Heart left ventricle (tissue), 16 donors: ENCODE measurements around the gene EXOC4. TPM values are rescaled to one million over a fixed set of nuclear protein-coding genes. Genes with fewer than 3 reads are reported as not detected.
"Not testable (repeated sequence)": the region's sequence is repeated elsewhere in the genome, so short reads cannot be mapped to it uniquely, and the experiment has no call there.

Experiments used
- ATAC-seq, 4 donors: fragments of 200-7000 bp; cut with Tn5 transposase; one replicate each; pipeline ENCODE4 v1.9.1; 2020 to 2022; ENCODE audit warnings: moderate library complexity in 4 of 4, mild to moderate bottlenecking in 3 of 4, moderate number of reproducible peaks in 1 of 4
- DNase-seq, 5 donors: peaks; one replicate each; pipeline ENCODE4 v3.0.0-alpha.2; 2020
- H3K27ac ChIP-seq, 12 donors: fragments of 200-600 bp; sonication (generic) in 4 of 12; one replicate each; pipeline versions ENCODE4 v1.5.0 to v1.8.0; 2016 to 2022; ENCODE audit warnings: mild to moderate bottlenecking in 2 of 12
- H3K27me3 ChIP-seq, 9 donors: fragments of 200-600 bp; sonication (generic) in 2 of 9; one replicate each; pipeline versions ENCODE4 v1.5.1 to v1.8.0; 2016 to 2022; ENCODE audit warnings: mild to moderate bottlenecking in 3 of 9
- H3K36me3 ChIP-seq, 9 donors: fragments of 200-600 bp; sonication (generic) in 2 of 9; one replicate each; pipeline versions ENCODE4 v1.5.0 to v1.8.0; 2018 to 2022; ENCODE audit warnings: mild to moderate bottlenecking in 2 of 9
- H3K4me1 ChIP-seq, 12 donors: fragments of 200-600 bp; sonication (generic) in 4 of 12; one replicate each; pipeline versions ENCODE4 v1.5.0 to v1.8.0; 2016 to 2022; ENCODE audit warnings: mild to moderate bottlenecking in 3 of 12
- H3K4me3 ChIP-seq, 12 donors: fragments of 200-600 bp; sonication (generic) in 4 of 12; one replicate each; pipeline versions ENCODE4 v1.5.0 to v1.8.0; 2017 to 2022; ENCODE audit warnings: mild to moderate bottlenecking in 9 of 12, moderate library complexity in 4 of 12
- H3K9me3 ChIP-seq, 12 donors: fragments of 200-600 bp; sonication (generic) in 4 of 12; one replicate each; pipeline versions ENCODE4 v1.5.0 to v1.8.0; 2016 to 2022; ENCODE audit warnings: mild to moderate bottlenecking in 1 of 12
- POLR2A ChIP-seq, 2 donors: fragments of 450-650 bp; IDR thresholded peaks; one replicate each; pipeline ENCODE4 v1.6.1; 2017; ENCODE audit warnings: antibody characterized with exemption in 2 of 2, mild to moderate bottlenecking in 2 of 2, moderate library complexity in 2 of 2
- WGBS, 4 donors: extraction: QIAGEN DNeasy Blood & Tissue Kit in 2 of 4; methylation state at CpG; one replicate each; pipeline versions ENCODE4 v1.1.5 to v1.1.7; 2013 to 2018; 5-methylcytosine and 5-hydroxymethylcytosine counted together
- intact Hi-C, 10 donors: fragments of 100-400 bp; cut with DNase I; formaldehyde crosslinking; loops; one replicate each; pipeline versions ENCODE4 v1.11.1 to v1.14.2; 2022
- polyA plus RNA-seq, 2 donors: library from polyadenylated mRNA; stranded (reverse); fragments of 200-250 nt; gene quantifications; one replicate each; pipeline ENCODE4 v1.2.3, GENCODE V29; 2013
- total RNA-seq, 9 donors: library from RNA; depleted of rRNA in 2 of 9; stranded (reverse); fragments of >200 nt in 2 of 9; fragmentation: NEBNext Ultra II Directional in 3 of 9; extraction: Animal tissue kit (Norgen Biotek cat#: 25700) in 3 of 9; gene quantifications; one replicate each; pipeline versions ENCODE4 v1.1.0 to v1.2.4, GENCODE V29; 2016 to 2023
- TF ChIP-seq, protein P1 (sequence below), 12 donors: fragments of 200-600 bp; sonication (generic) in 4 of 12; IDR thresholded peaks; one replicate each; pipeline versions ENCODE4 v1.5.0 to v1.8.0; 2018 to 2022; ENCODE audit warnings: antibody characterized with exemption in 12 of 12, mild to moderate bottlenecking in 5 of 12
- donor health status: ischemic (EF 13 %, LVEDD 7.1; RV severe dilation, severe dysfunction).
- donor health status: healthy with polysubstance abuse.
- donor health status: DM: no; HTN: yes; CAD: no.
- donor health status: DM: no; HTN: no; CAD: no.
- donor health status: ischemic (EF 25% LVEDD 6.9; RV normal size, moderate dysfunction).
- donor health status: ischemic (EF 25% LVEDD 5.7; RV mildly dilated, moderate dysfunction).
- donor health status: healthy.
- donor health status: DM: yes; HTN: yes; CAD: no.
- donor health status: ischemic (EF 35%, LVEDD 5.7; RV mildly dilated, moderate dysfunction).
- donor health status: nonischemic (EF 11% LVEDD 7.7; RV severe dilation, severe dysfunction).
- donor health status: DM: yes; HTN: yes; CAD: no.
- donor health status: PGD.
- donor health status: ischemic (EF 29% LVEDD 5.4; RV normal size, mild dysfunction).
- donor health status: nonischemic (EF 23%, LVEDD 6.1; RV moderate dilation, normal function).

EXOC4 gene
- total and polyA plus RNA-seq, 11 donors = 8.8 to 61.2 (median 33.8) TPM

- Histone ChIP-seq H3K27ac (no peak overlapping the region), H3K4me3 (no peak overlapping the region), H3K4me1 (peaks cover 0 to 7% (median 2%) of the 10 kb centered on the region in 12 donors), H3K9me3 (no peaks in the 10 kb centered on the region), H3K36me3 (peaks cover 0 to 17% (median 11%) of the 10 kb centered on the region in 9 donors), H3K27me3 (no peaks in the 10 kb centered on the region)
- TF ChIP-seq, protein P1, sequence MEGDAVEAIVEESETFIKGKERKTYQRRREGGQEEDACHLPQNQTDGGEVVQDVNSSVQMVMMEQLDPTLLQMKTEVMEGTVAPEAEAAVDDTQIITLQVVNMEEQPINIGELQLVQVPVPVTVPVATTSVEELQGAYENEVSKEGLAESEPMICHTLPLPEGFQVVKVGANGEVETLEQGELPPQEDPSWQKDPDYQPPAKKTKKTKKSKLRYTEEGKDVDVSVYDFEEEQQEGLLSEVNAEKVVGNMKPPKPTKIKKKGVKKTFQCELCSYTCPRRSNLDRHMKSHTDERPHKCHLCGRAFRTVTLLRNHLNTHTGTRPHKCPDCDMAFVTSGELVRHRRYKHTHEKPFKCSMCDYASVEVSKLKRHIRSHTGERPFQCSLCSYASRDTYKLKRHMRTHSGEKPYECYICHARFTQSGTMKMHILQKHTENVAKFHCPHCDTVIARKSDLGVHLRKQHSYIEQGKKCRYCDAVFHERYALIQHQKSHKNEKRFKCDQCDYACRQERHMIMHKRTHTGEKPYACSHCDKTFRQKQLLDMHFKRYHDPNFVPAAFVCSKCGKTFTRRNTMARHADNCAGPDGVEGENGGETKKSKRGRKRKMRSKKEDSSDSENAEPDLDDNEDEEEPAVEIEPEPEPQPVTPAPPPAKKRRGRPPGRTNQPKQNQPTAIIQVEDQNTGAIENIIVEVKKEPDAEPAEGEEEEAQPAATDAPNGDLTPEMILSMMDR (IDR thresholded peaks at IDR 0.05) = no peak
- TF ChIP-seq POLR2A (IDR thresholded peaks at IDR 0.05) = no peak
- ATAC-seq = no peak
- intact Hi-C loops = no loop called here
- DNase-seq = no peak
- WGBS, 4 donors = 81 to 90% (median 85%) methylated on average over 6 of the region's 6 CpGs
These were observed 62.6 kb downstream of the EXOC4 start for GRCh38 chr7:133315332-133316040.

DNA sequence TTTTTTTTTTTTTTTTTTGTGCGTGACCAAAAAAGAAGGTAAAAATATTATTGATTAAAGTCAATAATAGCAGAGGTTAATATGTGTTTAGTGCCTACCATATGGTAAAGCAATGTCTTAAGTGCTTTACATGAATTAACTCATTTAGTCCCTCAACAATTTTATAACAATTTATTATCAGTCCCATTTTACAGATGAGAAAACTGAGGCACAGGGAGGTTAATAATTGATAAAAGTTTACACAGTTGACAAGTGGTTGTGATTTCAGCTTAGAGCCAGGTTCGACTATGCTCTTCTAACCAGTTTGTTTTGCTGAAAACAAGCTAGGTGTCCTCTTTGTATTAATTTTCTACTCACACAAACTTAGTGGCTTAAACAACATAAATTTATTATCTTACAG is 67.0 kb downstream of the EXOC4 start:
- intact Hi-C loops = no loop called here
- peaks cover 0 to 30% (median 15%) of the 10 kb centered on the region in 9 donors for H3K36me3 ChIP-seq
- ATAC-seq = no peak
- peaks cover 0 to 7% (median under 1%) of the 10 kb centered on the region in 12 donors for H3K4me1 ChIP-seq
- no peak for DNase-seq
- no peak overlapping the region for H3K4me3 ChIP-seq
- H3K27ac ChIP-seq = no peak overlapping the region
- H3K27me3 ChIP-seq = no peaks in the 10 kb centered on the region
- TF ChIP-seq, protein P1 (IDR thresholded peaks at IDR 0.05) = no peak
- TF ChIP-seq POLR2A (IDR thresholded peaks at IDR 0.05) = no peak
- WGBS, 4 donors = 90 to 99% (median 96%) methylated on average over 2 of the region's 2 CpGs
- H3K9me3 ChIP-seq = peaks cover 0 to 27% (median 4%) of the 10 kb centered on the region in 12 donors

GRCh38 chr7:133320891-133321290 is 68.0 kb downstream of the EXOC4 start:
- no peak for TF ChIP-seq POLR2A (IDR thresholded peaks at IDR 0.05)
- TF ChIP-seq, protein P1 (IDR thresholded peaks at IDR 0.05) = no peak
- H3K36me3 ChIP-seq = peaks cover 0 to 34% (median 15%) of the 10 kb centered on the region in 9 donors
- ATAC-seq (no peak), DNase-seq (no peak)
- H3K27ac ChIP-seq = no peak overlapping the region
- intact Hi-C loops = no loop called here
- H3K4me3 ChIP-seq = no peak overlapping the region
- H3K4me1 ChIP-seq = peaks cover 0 to 2% (median 0%) of the 10 kb centered on the region in 12 donors
- no peaks in the 10 kb centered on the region for H3K27me3 ChIP-seq
- H3K9me3 ChIP-seq = peaks cover 0 to 33% (median 4%) of the 10 kb centered on the region in 12 donors
- WGBS, 4 donors = 93 to 98% (median 96%) methylated on average over 2 of the region's 2 CpGs

- Histone ChIP-seq H3K36me3 (peaks cover 0 to 36% (median 15%) of the 10 kb centered on the region in 9 donors), H3K9me3 (peaks cover 0 to 35% (median 4%) of the 10 kb centered on the region in 12 donors)
- H3K27me3 ChIP-seq, intact Hi-C loops, H3K27ac ChIP-seq, ATAC-seq, H3K4me1 ChIP-seq, DNase-seq, H3K4me3 ChIP-seq: not testable (repeated sequence)
- WGBS, 4 donors = 95 to 98% (median 96%) methylated on average over 4 of the region's 4 CpGs
These were observed 68.5 kb downstream of the EXOC4 start for GRCh38 chr7:133321366-133321765.

DNA sequence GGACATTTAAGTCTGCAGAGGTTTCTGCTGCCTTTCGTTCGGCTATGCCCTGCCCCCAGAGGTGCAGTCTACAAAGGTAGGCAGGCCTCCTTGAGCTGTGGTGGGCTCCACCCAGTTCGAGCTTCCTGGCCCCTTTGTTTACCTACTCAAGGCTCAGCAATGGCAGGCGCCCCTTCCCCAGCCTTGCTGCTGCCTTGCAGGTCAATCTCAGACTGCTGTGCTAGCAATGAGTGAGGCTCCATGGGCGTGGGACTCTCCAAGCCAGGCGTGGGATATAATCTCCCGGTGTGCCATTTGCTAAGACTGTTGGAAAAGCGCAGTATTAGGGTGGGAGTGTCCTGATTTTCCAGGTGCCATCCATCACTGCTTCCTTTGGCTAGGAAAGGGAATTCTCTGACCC is 73.9 kb downstream of the EXOC4 start:
- not testable (repeated sequence) for H3K27ac ChIP-seq

DNA sequence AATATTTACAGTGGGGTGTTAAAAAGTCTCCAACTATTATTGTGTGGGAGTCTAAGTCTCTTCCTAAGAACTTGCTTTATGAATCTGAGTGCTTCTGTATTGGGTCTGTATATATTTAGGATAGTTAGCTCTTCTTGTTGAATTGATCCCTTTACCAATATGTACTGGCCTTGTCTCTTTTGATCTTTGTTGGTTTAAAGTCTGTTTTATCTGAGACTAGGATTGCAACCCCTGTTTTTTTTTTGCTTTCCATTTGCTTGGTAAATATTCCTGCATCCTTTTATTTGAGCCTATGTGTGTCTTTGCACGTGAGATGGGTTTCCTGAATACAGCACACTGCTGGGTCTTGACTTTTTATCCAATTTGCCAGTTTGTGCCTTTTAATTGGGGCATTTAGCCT is 75.1 kb downstream of the EXOC4 start:
- peaks cover 0 to 23% (median 0%) of the 10 kb centered on the region in 12 donors for H3K9me3 ChIP-seq
- ATAC-seq, intact Hi-C loops, H3K4me3 ChIP-seq, DNase-seq, H3K4me1 ChIP-seq, H3K27ac ChIP-seq, H3K27me3 ChIP-seq: not testable (repeated sequence)
- WGBS, 4 donors = 87 to 98% (median 89%) methylated on average over 1 of the region's 1 CpG
- peaks cover 0 to 16% (median 0%) of the 10 kb centered on the region in 9 donors for H3K36me3 ChIP-seq

More for the DNA sequence above, 73.9 kb downstream of the EXOC4 start:
- Histone ChIP-seq H3K9me3 (peaks cover 0 to 33% (median 2%) of the 10 kb centered on the region in 12 donors), H3K36me3 (peaks cover 0 to 22% (median 0%) of the 10 kb centered on the region in 9 donors)
- H3K4me3 ChIP-seq, ATAC-seq, H3K27me3 ChIP-seq, H3K4me1 ChIP-seq, DNase-seq, intact Hi-C loops: not testable (repeated sequence)
- WGBS, 4 donors = 99 to 100% (median 100%) methylated on average over 4 to 8 of the region's 8 CpGs
